ENCODE results near the gene TBC1D20.
A peak's percentile ranks its signal among the peaks of the same experiment; 100 is the strongest.

Gene TBC1D20

GRCh38 chr20:418858-419365, 43.4 kb downstream of the TBC1D20 start:
- no peak for DNase-seq (ENCODE audit: low read depth)

DNA sequence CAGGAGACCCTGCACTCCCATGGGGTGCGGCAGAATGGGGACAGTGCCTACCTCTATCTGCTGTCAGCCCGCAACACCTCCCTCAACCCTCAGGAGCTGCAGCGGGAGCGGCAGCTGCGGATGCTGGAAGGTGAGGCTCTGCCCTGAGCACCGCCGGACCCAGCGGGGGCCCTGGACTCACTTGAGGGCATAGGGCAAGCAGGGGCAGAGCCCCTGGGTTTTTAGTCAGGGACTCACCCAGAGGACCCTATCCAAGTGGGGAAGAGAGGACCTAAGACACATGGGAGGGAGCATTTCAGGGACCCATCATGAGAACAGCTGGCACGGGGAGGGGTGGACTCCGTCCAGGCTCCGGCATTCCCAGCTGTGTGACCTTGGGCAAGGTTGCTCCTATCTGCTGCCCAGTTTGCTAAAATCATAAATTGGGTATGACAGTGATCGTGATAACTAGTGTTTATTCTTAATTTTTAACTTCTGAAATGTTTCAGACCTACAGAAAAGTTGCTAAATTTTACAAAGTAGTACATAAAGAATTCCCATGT, 44.5 kb downstream of the TBC1D20 start:
- DNase-seq (ENCODE audit: low read depth): no peak

DNA sequence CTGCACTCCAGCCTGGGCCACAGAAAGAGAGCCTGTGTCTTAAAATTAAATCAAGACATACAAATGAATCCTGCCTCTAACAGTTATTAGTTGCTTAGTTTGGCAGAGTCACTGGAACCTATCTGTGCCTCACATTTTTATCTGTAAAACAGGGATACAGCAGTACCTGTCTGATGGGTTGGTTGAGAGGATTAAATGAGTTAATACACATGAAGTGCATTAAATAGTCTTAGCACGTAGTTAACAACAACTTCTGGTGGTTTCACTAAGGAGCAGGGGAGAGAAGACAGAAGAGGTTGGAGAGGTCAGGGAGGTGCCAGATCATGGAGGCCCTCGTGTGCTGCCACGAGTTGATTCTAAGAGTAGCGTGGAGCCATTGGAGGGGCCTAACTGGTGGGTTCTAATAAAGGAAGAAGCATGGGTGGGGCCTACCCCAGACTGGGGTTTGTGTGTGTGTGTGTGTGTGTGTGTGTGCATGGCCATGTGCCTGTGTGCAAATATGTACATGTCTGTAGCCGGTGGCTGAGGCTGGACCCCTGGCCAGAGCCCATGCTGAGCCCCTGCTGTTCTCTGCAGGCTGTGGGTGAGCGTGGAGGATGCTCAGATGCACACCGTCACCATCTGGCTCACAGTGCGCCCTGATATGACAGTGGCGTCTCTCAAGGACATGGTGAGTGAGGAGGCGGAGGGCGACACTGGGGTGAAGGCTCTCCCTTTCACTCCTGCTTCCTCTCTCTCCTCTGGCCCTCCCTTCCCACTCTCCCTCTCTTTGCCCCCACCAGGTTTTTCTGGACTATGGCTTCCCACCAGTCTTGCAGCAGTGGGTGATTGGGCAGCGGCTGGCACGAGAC, 45.2 kb downstream of the TBC1D20 start:
- DNase-seq (ENCODE audit: low read depth): no peak

DNA sequence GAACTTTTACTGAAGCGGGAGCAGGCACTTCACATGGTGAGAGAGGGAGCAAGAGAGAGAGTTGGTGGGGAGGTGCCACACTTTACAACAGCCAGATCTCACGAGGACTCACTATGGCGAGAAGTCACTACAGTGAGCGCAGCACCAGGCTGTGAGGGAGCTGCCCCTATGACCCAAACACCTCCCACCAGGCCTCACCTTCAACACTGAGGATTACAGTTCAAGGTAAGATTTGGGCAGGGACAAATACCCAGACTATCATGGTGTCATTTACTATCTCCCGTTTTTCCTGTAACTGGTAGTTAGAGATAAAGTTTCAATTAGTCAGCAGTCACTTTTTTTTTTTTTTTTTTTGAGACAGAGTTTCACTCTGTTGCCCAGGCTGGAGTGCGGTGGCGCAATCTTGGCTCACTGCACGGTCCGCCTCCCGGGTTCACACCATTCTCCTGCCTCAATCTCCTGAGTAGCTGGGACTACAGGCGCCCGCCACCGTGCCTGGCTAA, 46.5 kb downstream of the TBC1D20 start:
- no peak for DNase-seq (ENCODE audit: low read depth)

DNA sequence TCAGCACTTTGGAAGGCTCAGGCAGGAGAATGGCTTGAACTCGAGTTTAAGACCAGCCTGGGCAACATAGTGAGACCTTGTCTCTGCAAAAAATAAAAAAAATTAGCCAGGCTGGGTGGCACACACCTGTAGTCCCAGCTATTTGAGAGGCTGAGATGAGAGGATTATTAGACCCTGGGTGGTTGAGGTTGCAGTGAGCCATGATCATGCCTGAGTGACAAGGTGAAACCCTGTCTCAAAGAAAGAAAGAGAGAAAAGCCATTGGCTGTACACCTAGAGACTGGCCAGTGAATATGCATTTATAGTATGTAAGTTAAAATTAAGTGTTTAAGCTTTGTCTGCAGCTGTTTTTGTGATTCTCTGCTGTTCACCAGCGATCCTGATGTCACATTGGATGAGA, 48.2 kb downstream of the TBC1D20 start:
- DNase-seq (ENCODE audit: low read depth): no peak

- DNase-seq (ENCODE audit: low read depth): no peak
Measured at GRCh38 chr20:412081-412480, 50.3 kb downstream of the TBC1D20 start.

DNA sequence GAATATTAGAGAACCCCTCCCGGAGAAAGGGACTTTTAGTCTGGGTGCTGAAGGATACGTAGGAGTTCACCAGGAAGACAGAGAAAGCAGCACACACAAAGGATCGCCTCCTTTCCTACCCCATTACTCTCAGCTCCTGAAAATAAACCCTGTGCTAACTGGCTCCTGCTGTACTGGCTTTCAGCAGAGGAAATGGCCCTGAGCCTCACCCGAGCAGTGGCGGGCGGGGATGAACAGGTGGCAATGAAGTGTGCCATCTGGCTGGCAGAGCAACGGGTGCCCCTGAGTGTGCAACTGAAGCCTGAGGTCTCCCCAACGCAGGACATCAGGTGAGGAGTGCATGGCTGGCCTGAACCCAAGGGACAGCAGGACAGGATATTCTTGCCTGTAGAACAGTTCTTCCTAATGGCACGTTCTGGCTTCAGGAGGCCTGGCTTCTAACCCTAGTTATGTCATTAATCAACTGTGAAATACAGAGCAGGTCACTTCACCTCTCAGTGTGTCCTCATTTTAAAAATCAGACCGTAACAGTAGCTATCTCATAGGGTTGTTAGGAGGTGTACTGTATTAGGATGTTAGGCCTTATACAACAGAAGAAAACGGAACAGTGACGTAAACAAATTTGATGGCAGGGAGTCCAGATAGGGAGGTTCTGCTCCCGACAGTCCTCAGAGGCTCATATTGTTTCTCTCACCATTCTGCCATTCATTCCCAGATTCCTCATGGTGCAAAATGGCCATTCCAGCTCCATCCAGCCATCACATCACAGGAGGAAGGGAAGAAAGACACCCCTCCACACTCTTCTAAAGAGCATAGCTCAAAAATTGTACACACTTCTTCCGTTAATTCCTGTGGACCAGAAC, 52.4 kb downstream of the TBC1D20 start:
- no peak for DNase-seq (ENCODE audit: low read depth)

GRCh38 chr20:408843-409696, 53.3 kb downstream of the TBC1D20 start:
- no peak for DNase-seq (ENCODE audit: low read depth)

DNA sequence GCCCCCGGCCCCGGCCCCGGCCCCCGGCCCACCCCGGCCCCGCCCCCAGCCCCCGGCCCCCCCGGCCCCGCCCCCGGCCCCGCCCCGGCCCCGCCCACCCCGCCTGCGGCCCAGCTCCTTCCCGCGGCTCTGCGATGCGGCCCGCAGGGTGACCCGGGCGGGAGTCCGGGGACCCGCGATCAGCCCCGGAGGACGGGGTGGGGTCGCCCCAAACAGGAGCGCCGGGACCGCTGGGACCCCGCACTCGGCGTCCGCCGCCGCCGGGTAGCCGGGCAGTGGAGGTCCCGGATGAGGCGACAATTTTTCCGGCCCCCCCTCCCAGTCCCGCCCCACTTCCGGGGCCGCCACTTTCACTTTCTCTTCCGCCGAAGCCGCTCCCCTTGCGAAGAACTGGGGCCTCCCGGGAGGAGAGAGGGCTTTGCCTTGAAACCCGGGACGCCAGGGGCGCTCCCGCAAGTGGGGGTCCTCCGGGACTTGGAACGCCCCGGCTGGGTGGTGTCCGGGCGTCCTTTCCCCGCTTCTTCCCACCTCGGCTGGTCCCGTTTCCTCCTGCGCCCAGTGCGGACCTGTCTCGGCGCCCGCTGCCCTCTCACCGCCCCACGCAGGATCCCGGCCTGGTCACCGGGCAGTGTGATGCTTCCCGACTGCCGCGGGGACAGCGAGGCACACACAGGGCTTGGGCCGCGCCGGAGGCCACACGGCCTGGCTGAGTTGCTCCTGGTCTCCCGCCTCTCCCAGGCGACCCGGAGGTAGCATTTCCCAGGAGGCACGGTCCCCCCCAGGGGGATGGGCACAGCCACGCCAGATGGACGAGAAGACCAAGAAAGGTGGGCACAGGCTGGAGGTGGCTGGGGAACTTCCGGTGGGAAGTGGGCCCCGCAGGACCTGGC, 54.1 kb downstream of the TBC1D20 start, which contains the start of gene RBCK1:
TSS of gene RBCK1 (plus strand) at position 347 of the 890 bp plus-strand sequence. CDS start at position 806, 459 bp downstream.
- DNase-seq (ENCODE audit: low read depth): peak; percentile 80

DNA sequence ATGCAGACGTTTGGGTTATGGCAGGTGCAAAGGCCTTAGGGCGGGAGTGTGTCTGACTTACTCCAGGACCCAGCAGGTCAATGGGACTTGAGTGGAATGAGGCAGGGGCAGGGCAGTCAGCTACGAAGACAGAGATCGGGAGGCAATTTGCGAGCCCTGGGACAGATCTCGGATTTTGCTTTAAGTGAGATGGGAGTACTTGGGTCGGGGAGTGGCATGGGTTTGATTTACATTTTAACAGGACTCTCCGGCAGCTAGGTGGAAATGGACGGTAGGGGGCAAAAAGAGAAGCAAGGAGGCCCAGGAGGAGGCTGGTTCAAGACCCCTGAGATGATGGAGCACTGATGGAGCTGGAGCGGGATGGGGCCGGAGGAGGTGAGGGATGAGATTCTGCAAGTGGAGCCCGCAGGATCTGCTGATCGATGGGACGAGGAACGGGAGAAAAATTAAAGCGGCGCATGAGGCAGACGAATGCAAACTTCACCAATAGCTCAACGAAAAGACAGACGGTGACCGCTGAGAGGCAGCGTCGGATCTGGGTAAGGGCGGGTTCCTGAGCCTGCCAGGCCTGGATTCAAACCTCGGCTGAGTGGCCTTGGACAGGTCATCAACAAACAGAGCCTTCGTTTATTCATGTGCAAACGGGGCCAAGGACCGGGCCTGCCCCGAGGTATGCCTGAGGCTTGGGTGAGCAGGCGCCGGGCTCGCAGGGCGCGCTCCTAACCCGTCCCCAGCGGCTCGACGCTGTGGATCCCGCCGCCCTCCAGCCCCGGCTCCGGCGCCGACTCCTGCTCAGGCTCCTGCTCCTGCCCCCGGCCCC, 55.0 kb downstream of the TBC1D20 start:
- peak; percentile 56 for DNase-seq (ENCODE audit: low read depth)

GRCh38 chr20:406200-407132, 55.9 kb downstream of the TBC1D20 start:
- DNase-seq (ENCODE audit: low read depth): no peak

DNA sequence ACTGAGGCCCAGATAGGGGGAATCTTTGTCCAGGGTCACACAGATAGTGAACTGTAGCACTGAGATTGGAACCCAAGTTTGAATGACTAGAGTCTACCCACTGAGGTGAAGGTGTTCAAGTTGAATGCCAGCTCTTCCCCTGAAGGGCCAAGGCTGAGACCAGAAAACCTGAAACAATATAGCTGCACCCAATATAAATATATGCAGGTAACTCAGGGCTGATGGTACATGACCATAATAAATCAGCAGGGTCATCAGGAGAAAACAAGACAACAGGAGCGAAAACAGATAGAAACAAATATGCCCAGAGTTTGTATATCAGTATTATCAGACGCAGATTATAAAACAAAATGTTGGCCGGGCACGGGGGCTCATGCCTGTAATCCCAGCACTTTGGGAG, 58.2 kb downstream of the TBC1D20 start:
- DNase-seq (ENCODE audit: low read depth): no peak

- DNase-seq (ENCODE audit: low read depth): no peak
Measured at GRCh38 chr20:403582-403957, 58.8 kb downstream of the TBC1D20 start.

DNA sequence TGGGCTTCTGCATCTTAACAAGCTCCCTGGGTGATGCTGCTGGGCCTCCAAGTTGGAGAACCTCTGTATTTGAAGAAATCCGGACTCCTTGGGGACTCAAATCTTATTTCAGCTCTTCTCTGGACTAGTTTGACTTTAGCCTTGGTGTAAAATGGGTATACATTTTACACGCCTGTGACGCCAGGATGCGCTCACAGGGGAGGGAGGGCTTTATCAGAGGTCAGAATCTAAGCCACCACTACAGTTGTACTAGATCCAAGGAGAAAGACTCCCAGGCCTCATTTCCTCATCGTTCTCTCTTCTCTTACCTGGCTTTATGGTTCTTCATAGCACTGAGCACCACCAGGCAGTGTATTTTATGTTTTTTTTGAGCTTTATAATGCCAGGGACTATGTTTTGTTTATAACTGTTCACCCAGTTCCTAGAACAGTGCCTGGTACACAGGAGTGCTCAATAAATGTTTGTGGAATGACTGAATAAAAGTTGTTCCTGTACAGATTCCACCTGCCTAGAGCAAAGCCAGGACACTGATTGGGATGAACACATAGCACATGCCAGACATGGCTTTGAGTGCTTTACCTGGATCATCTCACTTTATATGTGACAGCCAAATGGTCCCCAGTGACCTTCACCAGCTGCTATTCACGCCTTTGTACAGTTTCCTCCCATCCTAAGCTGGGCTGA, 59.3 kb downstream of the TBC1D20 start:
- DNase-seq (ENCODE audit: low read depth): no peak

- DNase-seq (ENCODE audit: low read depth): no peak
Measured at GRCh38 chr20:402496-402885, 59.8 kb downstream of the TBC1D20 start.

DNA sequence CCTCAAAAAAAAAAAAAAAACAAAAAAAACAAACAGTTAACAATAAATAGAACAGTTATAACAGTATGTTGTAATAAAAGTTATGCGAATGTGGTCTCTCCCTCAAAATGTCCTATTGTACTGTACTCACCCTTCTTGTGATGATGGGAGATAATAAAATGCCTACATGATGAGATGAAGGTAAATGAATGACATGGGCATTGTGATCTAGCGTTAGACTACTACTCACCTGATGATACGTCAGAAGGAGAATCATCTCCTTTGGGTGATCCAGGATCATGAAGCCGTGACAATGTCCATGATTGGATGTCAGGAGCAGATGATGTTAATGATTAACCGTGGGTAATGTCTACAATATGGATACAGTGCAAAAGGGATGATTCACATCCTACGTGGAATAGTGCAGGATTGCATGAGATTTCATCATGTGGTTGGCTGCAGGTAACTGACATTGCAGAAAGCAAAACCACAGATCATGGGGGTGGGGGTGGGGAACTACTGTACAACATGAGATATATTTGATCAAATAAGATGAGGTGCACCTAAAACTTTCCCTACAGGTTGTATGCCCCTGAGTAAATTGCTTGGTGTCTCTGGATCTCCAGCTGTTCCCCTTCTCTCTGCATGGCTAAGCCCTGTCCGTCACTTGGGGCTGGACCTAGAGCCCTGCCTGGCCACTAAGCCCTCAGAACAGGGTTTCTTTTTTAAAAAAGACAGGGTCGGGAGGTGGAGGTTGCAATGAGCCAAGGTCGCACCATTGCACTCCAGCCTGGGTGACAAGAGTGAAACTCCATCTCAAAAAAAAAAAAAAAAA, 60.4 kb downstream of the TBC1D20 start:
- no peak for DNase-seq (ENCODE audit: low read depth)
